HG03139 (cell line): ENCODE results near the gene ADGRA1.
"Not testable (repeated sequence)": the region's sequence is repeated elsewhere in the genome, so short reads cannot be mapped to it uniquely, and the experiment has no call there.

Source experiments
- ATAC-seq: cut with Tn5 transposase; IDR thresholded peaks from one replicate; pipeline ENCODE4 v1.9.1; 2021; ENCODE audit not compliant: unreplicated experiment

ADGRA1 gene

DNA sequence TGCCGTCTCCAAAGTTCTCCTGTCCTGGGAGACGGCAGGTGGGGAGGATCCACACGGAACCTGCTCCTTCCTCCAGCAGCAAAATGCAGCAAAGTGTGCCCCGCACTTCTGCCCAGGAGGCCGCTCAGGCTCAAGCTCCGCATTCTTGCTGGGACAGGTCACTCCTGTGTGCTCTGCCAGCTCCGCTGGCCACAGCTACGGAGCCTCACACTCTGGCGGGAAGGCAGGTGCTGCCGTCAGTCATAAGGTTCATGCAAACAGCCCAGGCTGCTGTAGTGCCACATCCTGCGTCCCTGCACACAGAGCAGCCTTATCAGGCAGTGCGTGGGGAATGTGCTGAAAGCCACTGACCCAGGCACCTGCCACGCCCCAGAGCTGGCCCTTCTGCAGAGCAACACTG lies 22.4 kb downstream of the ADGRA1 start:
- no peak for ATAC-seq

DNA sequence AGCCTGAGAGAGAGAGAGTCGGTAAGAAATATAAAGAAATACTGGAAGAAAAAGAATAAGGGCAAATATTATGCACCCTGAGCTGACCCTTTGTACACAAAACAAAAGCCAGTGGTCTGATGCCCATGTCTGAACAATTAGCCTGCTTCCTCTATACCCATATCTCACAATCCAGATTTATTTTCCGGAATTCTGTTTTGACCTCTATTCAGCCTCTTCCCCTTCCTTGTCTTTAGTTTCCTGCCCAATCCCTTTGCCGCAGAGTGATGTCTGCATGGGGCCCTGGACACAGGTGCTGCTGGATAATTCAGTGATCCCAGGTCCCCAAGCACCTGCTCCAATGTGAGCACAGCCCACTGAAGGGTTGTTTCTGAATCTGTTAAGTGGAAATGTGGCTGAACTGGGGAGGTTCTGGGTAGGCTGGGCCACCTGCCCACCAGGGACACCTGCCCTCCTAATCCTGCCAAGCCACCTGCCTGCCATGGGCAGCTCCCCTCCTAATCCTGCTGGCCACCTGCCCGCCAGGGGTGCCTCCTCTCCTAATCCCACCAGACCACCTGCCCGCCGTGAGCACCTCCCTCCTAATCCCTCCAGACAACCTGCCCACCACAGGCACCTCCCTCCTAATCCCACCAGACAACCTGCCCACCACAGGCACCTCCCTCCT lies 23.0 kb downstream of the ADGRA1 start:
- no peak for ATAC-seq

DNA sequence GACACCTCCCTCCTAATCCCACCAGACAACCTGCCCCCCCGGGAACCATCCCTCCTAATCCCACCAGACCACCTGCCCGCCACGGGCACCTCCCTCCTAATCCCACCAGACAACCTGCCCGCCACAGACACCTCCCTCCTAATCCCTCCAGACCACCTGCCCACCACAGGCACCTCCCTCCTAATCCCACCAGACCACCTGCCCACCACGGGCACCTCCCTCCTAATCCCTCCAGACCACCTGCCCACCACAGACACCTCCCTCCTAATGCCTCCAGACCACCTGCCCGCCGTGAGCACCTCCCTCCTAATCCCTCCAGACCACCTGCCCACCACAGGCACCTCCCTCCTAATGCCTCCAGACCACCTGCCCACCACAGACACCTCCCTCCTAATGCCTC lies 23.9 kb downstream of the ADGRA1 start:
- not testable (repeated sequence) for ATAC-seq

DNA sequence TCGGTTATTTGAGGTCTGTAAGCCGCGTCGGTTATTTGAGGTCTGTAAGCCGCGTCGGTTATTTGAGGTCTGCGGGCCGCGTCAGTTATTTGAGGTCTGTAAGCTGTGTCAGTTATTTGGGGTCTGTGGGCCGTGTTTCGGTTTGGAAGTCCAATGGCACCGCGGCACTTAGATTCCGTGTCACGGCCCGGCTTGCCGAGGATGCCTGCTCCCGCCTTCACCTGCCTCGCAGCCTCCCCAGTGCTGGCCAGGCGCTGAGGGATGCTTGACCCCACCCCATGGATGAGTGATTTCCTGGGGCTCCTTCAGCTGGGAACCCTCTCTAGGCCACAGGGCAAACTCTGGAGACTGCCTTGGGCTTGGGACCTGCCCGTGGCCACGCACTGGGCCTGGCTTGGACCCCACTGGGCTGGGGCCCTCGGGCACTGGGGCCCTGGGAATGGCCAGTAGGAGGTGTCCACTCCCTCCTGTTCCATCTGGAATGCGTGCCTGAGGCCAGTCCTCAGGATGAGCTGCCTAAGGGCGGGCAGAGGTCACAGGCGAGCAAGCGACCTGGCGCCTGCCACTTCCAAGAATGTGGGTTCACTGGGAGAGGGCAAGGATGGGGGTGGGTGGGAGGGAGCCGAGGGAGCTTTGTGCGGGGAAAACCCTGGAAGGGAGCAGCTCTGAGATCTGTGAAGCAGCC lies 25.6 kb downstream of the ADGRA1 start:
- ATAC-seq: no peak

DNA sequence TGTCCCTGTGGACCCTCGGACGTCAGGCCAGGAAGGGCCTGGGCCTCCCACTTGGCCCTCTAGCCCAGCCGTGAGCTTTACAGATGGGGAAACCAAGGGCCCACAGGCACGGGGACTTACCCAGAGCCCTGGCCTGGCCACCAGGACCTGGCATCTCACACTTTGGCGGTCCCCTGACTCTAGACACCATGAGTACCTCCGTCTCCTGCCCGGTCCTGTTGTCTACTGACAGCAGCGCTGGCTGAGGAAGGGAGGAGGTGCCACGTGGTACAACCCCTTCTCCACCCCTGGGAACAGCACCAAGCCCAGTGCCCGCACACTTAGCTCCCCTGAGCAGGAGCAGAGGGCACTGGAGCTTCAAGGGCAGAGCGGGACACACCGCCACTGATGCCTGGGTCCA lies 26.1 kb downstream of the ADGRA1 start:
- no peak for ATAC-seq

DNA sequence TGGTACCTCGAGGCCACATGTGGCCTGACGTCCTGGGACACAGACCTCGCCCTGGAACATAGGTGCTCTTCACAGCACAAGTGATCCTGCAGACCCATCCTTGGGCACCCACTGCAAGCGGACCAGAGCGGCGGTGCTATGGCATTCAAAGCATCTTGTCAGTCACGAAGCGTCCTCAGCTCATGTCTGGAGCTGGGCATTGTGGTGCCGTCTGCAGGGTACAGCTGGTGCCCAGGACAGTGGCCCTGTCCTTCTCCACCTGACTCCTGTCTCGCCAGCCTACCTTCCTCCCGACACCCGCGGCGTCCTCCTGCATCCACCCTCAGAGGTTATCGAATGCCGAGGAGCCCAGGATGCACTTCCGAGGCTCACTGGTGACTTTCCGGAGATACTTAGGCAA lies 26.5 kb downstream of the ADGRA1 start:
- no peak for ATAC-seq

DNA sequence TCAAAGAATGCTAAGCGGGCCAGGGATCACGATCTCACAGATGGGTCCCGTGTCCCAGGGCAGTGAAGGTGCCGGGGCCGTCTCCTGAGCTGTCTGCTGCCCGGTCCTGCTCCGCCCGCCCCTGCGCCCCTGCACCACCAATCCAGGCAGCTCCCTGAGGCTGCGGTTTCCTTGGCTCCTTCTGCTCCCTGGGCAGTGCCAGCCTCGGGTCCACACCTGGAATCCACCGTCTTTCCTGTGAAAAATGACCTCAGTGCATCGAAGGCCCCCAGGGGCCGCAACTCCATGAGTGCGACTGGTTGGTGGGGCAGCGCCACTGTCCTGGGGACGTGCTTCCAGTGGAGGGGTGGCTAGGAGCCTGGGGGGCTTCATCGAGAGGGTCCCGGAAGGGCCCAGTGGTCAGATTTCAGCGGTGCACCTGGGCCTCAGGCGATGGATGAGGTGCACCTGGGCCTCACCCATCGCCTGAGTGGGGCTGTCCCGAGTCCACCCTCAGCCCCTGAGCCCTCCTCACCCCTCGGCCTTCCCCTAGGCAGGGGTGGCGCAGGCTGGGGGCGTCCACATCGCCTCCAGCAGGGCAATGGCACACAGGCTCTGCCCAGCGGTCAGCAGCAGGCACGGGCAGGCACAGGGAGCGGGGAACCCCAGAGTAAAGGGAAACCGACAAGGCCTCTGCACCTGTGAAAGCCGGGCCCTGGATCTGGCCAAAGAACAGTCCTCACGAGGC lies 27.2 kb downstream of the ADGRA1 start:
- ATAC-seq: no peak

DNA sequence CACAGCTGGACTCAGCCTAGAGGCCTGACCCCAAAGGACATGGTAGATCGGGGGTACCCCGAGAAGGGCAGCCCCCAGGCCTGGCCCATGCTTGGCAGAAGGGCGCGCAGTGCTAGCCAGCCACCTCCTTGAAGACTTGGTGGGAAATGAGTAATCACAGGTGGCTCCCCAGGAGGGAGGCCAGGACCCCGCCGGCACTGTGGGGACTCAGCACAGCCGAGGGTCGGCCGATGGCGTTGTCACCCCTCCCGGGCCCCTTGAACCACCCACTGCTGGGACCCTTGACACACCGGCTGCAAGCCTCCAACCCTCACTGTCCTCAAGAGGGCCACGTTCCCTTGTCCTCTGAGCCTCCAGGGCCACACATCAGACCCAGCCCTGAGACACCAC lies 27.7 kb downstream of the ADGRA1 start:
- ATAC-seq: no peak

DNA sequence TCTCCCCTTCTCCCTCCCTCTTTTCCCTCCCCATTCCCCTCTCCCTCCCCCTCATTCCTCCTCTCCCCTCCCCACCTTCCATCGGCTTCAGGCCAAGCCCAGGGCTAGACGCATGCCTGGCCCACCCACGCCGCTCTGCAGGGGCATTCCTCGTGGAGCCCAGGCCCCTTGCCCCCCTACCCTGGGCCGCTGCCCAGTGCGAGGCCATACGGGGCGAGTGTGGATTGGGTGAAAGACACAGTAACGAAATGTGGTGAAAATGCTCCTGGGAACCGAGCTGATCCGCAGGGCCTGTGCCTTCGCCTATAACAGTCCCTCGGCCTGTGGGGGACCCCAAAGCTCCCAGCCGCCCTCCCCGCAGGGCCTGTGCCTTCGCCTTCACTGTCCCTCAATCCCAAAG lies 28.3 kb downstream of the ADGRA1 start:
- ATAC-seq: no peak

DNA sequence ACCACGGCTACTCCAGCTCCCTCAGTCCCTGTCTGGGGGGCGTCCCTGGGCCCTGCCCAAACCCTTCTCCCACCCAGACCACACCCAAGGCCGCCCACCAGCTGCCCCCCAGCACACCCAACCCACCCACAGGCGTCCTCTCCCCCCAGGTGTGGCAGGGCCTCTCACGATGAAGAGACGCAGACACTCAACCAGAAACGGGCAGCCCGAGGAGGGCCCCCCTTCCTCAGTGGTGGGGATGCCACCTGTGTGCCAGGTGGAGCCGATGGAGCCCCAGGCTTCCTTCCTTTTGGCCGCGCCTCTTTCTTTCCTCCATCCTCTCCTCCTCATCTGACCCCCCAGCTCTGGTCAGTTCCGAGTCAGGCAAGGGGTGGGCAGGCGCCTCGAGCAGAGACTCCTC lies 28.7 kb downstream of the ADGRA1 start:
- ATAC-seq: no peak

DNA sequence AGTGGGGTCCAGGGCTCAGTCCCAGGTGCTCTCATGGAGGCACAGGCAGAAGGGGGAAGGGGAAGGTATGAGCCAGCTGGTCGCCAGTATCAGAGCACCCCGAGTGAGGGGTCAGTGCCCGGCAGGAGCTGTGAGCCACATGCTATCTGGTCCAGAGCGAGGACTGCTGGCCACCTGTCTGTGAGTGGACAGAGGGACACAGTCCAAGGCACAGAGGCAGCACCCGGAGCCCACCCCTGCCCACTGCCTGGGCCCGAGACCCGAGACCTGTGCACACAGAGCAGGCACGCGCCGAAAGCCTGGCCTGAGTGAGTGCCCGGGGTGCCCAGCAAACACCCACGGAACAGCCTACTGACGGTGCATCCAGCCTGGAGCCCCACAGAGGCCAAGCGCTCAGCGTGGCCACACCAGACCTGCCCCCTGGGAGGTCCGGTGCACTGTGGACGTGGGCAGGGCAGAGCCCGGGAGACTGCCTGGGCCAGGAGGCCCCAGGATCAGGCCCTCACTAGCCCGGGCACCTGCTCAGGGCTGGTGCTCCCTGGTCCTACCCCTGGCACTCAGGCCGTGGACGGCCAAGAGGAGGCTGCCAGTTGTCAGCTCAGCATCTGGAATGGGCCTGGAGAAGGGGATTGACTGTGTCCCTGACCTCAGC lies 29.4 kb downstream of the ADGRA1 start:
- ATAC-seq: no peak

DNA sequence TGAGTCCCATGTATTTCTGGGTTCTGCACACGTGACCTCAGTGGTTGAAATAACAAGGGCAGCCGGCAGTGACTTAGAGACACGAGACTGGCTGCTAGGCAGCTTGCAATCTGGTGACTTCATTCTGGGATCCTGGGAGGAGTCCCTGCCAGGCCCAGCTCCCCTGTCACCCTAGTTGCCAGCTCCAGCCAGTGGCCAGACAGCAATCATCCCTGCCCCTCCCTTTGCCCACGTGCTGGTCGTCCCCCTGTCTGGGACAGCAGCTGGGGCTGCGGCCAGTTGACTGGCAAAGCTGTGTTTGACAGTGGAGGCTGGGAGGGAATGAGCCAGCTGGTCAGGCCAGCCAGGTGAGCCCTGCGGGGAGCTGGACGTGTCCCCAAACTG lies 30.0 kb downstream of the ADGRA1 start:
- no peak for ATAC-seq

DNA sequence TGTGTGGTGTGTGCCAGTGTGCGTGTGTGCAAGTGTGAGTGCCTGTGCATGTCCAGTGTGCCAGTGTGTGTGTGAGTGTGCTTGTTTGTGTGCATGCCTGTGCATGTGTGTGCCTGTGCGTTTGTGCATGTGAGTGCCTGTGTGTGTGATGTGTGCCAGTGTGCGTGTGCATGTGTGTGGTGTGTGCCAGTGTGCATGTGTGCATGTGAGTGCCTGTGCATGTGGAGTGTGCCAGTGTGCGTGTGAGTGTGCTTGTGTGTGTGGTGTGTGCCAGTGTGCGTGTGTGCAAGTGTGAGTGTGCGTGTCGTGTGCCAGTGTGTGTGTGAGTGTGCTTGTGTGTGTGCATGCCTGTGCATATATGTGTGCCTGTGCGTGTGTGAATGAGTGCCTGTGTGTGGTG lies 33.8 kb downstream of the ADGRA1 start:
- no peak for ATAC-seq

DNA sequence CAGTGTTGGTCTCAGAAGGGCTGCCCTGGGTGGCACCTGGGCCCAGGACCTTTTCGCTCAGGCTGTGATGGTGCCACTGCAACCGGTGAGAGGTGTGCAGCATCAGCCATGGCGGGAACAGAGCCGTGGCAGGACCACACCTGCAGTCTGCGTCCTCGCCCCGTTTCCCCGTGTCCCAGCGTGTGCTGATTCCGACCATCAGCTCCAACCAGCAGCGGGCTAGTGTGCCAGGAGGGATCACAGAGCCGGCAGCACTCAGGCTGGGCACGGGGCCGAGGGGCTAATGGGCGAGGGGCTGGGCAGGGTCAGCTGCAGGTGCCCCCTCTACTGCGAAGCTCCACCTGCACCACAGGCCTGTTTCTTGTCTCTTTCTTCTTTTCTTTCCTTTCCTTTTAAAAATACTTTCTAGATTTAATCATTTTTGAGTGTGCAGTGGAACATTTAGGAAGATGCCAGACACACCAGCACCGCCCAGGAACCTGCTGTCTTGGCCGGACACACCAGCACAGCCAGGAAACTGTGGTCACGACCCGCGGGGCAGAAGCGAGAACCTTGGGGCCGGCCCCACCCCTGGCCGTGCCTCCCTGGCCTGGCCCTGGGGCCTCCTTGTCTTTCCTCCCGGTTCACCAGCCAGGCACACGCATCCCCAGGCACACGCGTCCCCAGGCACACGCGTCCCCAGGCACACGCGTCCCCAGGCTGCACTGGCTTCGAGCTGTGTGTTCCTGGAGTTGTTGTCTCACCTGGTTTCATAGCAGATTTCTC lies 34.6 kb downstream of the ADGRA1 start:
- ATAC-seq: no peak

DNA sequence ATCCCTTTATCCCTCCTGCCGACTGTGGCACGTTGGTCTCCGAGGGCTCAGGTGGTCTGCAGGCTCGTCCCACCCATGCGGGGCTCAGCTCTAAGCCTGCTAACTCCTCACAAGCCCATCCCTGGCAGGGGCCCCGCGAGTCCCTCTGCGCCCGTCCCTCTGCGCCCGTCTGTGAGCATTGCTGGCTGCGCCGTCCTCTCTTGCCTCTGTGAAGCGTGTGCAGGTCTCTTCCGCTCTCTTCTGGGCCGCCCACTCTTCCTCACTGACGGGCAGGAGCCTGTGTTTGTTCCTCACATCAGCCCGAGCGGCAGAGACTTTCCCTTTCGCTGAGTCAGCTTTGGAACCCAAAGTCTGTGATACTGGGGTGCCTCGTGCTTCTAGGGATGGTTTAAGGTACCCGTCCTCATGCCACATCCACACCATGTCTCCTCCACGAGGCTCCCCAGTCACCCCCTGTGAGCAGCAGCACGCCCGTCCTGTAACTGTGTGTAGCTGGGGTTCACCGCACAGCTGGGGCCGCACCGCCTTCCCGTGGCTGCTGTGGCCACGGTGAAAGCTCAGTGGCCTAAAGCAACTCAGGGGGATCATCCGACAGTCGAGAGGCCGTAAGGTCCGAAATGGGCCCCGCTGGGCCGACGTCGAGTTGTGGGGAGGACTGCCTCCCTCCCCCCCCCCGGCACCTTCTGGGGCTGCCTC lies 35.5 kb downstream of the ADGRA1 start:
- ATAC-seq: no peak

DNA sequence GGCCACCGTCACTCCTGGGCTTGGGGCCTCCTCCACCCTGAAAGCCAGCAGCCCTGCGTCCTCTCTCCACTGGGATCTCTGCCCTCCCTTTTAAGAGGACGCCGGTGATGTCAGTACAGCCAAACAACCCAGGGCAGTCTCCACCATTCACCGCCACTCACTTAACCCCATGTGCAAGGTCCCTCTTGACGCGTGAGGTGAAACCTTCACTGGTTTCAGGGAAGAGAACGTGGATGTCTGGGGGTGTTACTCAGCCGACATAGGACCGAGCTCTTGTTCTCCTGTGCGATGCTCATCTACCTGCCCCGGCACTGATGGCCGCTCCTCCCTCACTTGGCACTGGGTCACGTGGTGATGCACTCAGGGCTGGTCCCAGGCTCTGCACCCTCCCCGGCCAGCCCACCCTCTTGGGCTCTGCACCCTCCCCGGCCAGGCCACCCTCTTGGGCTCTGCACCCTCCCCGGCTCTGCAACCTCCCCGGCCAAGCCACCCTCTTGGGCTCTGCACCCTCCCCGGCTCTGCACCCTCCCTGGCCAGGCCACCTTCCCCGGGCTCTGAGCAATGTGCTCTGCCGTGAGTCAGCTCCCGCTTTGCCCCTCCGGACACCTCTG lies 36.1 kb downstream of the ADGRA1 start:
- ATAC-seq: no peak

DNA sequence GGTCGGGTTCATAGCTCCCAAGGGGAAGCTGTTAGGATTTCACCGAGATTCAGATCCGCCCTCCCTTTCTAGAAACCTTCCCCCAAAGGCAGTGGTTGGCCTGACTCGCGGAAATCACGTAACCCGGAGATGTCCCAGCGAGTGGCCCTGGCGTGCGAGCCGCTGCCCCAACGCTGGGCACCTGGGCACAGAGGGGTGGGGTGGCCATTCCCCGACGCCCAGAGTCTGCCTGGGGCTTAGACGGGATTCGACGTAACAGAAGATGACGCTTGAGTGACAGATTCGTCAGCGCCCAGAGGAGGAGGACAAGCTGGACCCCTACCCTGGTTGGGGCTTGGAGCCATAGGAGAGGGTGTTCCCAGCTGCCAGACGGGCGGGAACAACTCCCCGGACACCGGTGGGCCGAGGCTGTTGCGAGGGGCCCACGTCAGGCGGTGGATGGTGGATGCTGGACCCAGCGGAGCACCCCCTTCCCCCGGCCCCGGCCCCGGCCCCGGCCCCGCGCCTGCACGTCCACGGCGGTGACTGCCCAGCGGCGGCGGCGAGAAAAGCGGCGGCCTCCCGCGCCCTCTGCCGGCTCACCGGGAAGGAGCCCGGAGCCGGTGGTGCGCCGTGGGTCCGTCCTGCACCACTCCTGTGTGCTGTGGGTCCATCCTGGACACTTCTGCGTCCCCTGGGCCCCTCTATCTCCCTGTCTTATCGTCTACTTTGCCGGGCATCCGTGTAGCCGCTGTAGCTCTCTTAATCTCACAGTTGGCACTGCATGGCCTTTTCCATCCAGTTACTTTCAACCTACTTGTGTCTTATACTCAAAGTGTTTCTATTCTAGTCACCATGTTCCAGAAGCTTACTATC lies 36.9 kb downstream of the ADGRA1 start:
- ATAC-seq: no peak

DNA sequence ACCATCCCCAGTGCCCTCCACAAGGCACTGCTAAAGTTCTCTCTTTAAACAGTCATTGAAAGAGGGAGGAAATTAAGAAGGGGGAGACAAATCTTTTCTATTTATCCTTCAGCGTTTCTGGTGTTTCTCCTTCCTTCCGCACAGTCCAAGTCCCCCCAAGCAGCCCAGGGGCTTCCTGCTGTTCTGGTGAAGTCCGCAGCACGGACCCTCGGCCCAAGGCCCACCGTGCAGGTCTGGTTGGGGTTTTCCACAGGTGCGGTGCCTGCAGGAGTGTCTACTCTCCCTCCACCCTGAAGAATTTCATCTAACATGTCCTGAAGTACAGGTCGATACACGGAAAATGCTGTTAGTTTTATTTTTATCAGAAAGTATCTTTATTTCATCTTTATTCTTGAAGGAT lies 38.2 kb downstream of the ADGRA1 start:
- no peak for ATAC-seq
